KMS-11 (cell line): ENCODE measurements around the gene OR2T27.
"Not testable (repeated sequence)": the region's sequence is repeated elsewhere in the genome, so short reads cannot be mapped to it uniquely, and the experiment has no call there.

Source experiments
- H2AFZ ChIP-seq: fragments of 200-600 bp; sonication (generic); 2 replicates; pipeline ENCODE4 v1.6.1; 2016; ENCODE audit warnings: antibody characterized with exemption, mixed run types, low read depth
- H3K27ac ChIP-seq: fragments of 200-600 bp; sonication (generic); 2 replicates; pipeline ENCODE4 v1.6.1; 2016; ENCODE audit warnings: mild to moderate bottlenecking, mixed run types
- H3K27me3 ChIP-seq: fragments of 200-600 bp; sonication (generic); 2 replicates; pipeline ENCODE4 v1.6.1; 2017; ENCODE audit warnings: mild to moderate bottlenecking, low read depth, mixed run types, moderate library complexity; ENCODE audit not compliant: insufficient read depth
- H3K36me3 ChIP-seq: fragments of 200-600 bp; sonication (generic); 2 replicates; pipeline ENCODE4 v1.6.1; 2017; ENCODE audit warnings: mild to moderate bottlenecking, mixed run types; ENCODE audit not compliant: insufficient read depth
- H3K4me1 ChIP-seq: fragments of 200-600 bp; sonication (generic); 2 replicates; pipeline ENCODE4 v1.6.1; 2016; ENCODE audit warnings: mild to moderate bottlenecking, low read depth, mixed run types; ENCODE audit not compliant: poor library complexity, severe bottlenecking
- H3K4me2 ChIP-seq: fragments of 200-600 bp; sonication (generic); 2 replicates; pipeline ENCODE4 v1.7.0; 2016; ENCODE audit warnings: mild to moderate bottlenecking, mixed run types
- H3K4me3 ChIP-seq: fragments of 200-600 bp; sonication (generic); IDR thresholded peaks from 2 replicates; pipeline ENCODE4 v1.6.1; 2017; ENCODE audit warnings: low read depth, low read length, mixed read lengths; ENCODE audit not compliant: insufficient read depth
- H3K79me2 ChIP-seq: fragments of 200-600 bp; sonication (generic); 2 replicates; pipeline ENCODE4 v1.6.1; 2016; ENCODE audit warnings: low read depth, mixed run types; ENCODE audit not compliant: insufficient read depth
- H3K9ac ChIP-seq: fragments of 200-600 bp; sonication (generic); 2 replicates; pipeline ENCODE4 v1.6.1; 2016; ENCODE audit warnings: mild to moderate bottlenecking, mixed run types
- H4K20me1 ChIP-seq: fragments of 200-600 bp; sonication (generic); 2 replicates; pipeline ENCODE4 v1.6.1; 2016; ENCODE audit warnings: mild to moderate bottlenecking, mixed run types; ENCODE audit not compliant: insufficient read depth
- CTCF ChIP-seq: fragments of 200-600 bp; sonication (generic); conservative IDR thresholded peaks from 2 replicates; pipeline ENCODE4 v1.6.1; 2017; ENCODE audit warnings: low read depth, mild to moderate bottlenecking, antibody characterized with exemption, low read length, moderate library complexity, mixed read lengths

Gene OR2T27

GRCh38 chr1:248655354-248655753 is at the start of gene OR2T27:
TSS of gene OR2T27 (minus strand) at chr1:248655528. CDS start at chr1:248650884, 4,644 bp downstream.
- H4K20me1 ChIP-seq, H3K9ac ChIP-seq, H3K36me3 ChIP-seq, H3K4me2 ChIP-seq, H3K4me3 ChIP-seq, H3K27me3 ChIP-seq, H3K4me1 ChIP-seq, H3K27ac ChIP-seq, H2AFZ ChIP-seq, H3K79me2 ChIP-seq: not testable (repeated sequence)

- Histone ChIP-seq H3K4me1 (no peaks in the 10 kb centered on the region), H3K4me2 (no peak overlapping the region), H3K79me2 (no peaks in the 10 kb centered on the region), H2AFZ (no peak overlapping the region), H3K27me3 (no peaks in the 10 kb centered on the region), H4K20me1 (no peaks in the 10 kb centered on the region), H3K27ac (no peak overlapping the region), H3K36me3 (no peaks in the 10 kb centered on the region), H3K4me3 (no peak overlapping the region), H3K9ac (no peak overlapping the region)
- no peak for TF ChIP-seq CTCF
These were observed 49.3 kb upstream of the OR2T27 start for GRCh38 chr1:248704606-248705005.

GRCh38 chr1:248703674-248704073 is 48.3 kb upstream of the OR2T27 start:
- no peak overlapping the region for H3K4me2 ChIP-seq
- H3K4me1 ChIP-seq: no peaks in the 10 kb centered on the region
- H3K4me3 ChIP-seq: no peak overlapping the region
- peak; percentile 51 for TF ChIP-seq CTCF
- no peak overlapping the region for H3K27ac ChIP-seq
- no peaks in the 10 kb centered on the region for H4K20me1 ChIP-seq
- H3K79me2 ChIP-seq: no peaks in the 10 kb centered on the region
- no peaks in the 10 kb centered on the region for H3K27me3 ChIP-seq
- no peak overlapping the region for H2AFZ ChIP-seq
- no peaks in the 10 kb centered on the region for H3K36me3 ChIP-seq
- no peak overlapping the region for H3K9ac ChIP-seq

- Histone ChIP-seq H3K36me3 (no peaks in the 10 kb centered on the region), H3K4me2 (no peak within 1 kb of the TSS), H2AFZ (no peak within 1 kb of the TSS), H3K27ac (no peak within 1 kb of the TSS), H3K4me1 (no peaks in the 10 kb centered on the region), H3K4me3 (no peak within 1 kb of the TSS), H3K27me3 (no peaks in the 10 kb centered on the region), H4K20me1 (no peaks in the 10 kb centered on the region), H3K79me2 (no peaks in the 10 kb centered on the region), H3K9ac (no peak within 1 kb of the TSS)
- TF ChIP-seq CTCF: no peak
These were observed 47.4 kb upstream of the OR2T27 start, which contains the start of gene OR14I1 for GRCh38 chr1:248702714-248703113. TSS of gene OR14I1 (minus strand) at chr1:248702766.

- Histone ChIP-seq H3K36me3 (no peaks in the 10 kb centered on the region), H3K27me3 (no peaks in the 10 kb centered on the region), H3K9ac (no peak overlapping the region), H4K20me1 (no peaks in the 10 kb centered on the region), H3K4me2 (no peak overlapping the region), H3K27ac (no peak overlapping the region), H3K4me3 (no peak overlapping the region), H2AFZ (no peak overlapping the region), H3K4me1 (no peaks in the 10 kb centered on the region), H3K79me2 (no peaks in the 10 kb centered on the region)
- no peak for TF ChIP-seq CTCF
These were observed 43.8 kb upstream of the OR2T27 start for GRCh38 chr1:248699099-248699498.
